Retina (tissue), 1 donor: ENCODE data around the gene SH3D21.

Experiments
- DNase-seq: peaks from one replicate; pipeline ENCODE4 v3.0.0-alpha.2; 2016

Gene SH3D21

DNA sequence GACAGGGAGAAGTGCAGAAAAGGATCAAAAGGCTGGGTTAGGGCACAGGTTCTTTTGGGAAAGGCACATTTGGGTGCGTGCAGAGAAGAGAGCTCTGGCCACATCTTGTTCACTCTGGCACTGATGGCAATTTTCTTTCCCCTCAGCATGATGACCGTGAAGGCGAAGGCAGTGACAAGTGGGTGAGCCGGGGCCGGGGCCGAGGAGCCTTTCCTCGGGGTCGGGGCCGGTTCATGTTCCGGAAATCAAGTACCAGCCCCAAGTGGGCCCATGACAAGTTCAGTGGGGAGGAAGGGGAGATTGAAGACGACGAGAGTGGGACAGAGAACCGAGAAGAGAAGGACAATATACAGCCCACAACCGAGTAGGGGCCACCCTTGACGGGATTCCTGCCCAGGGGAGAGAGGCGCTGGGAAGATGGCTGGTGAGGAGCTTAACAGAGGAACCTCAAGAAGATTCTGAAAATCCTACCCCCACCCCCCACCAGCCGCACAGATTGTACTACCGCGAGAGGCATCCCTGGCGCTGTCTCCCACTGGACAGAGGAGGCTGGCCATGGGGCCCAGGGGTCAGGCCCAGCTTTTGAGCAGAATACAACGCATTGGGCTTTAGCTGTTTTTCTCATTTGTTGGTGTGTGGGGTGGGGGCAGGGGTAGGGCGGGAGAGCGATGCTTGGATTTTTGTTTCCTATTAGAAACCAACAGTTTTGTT lies 2.4 kb upstream of the SH3D21 start:
- DNase-seq: no peak

GRCh38 chr1:36304521-36304920 lies 1.6 kb upstream of the SH3D21 start:
- no peak for DNase-seq

DNA sequence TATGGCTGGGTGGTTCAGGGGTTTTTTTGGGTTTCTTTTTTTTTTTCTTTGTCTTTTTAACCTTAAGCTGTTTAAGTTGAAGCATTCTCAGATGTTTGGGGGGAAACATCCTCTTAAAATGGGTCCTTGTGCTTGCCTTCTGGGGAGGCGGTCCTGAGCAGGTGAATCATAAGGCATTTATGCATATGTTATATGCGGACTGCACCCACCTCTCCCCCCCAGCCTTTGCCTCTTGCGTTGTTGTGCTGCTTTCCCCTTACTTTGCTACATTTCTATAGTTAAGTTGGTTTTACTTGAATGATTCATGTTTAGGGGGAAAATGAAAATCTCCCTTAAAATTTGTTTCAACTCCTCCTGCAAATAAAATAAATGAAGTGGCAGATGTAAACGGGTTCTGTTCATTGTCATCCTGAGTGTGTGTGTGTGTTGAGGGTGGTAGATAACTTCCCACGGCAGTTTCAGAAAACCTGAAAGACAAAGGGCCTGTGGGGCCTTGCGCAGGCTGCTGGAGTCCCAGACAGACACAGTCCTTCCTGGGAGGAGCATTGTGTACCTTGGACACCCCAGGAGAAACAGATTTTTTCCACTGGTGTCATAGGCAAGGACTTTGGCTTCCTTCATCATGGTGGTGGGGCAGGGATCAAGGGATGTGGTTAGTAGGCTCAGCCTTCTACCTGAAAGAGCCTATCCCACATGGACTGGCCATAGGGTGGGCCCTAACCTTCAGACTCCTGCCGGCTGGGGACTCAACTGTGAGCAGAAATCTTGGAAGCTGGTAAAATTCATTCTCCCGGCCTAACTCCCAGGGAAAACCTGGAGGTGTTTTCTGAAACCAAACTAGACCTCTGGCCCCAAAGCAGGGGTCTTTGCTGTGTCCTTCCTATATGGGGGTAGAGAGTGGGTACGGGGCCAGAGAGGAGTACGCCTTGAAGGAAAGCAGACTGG lies 926 bp upstream of the SH3D21 start:
- DNase-seq: no peak

- no peak for DNase-seq
Measured at GRCh38 chr1:36305915-36306209, 306 bp upstream of the SH3D21 start.

DNA sequence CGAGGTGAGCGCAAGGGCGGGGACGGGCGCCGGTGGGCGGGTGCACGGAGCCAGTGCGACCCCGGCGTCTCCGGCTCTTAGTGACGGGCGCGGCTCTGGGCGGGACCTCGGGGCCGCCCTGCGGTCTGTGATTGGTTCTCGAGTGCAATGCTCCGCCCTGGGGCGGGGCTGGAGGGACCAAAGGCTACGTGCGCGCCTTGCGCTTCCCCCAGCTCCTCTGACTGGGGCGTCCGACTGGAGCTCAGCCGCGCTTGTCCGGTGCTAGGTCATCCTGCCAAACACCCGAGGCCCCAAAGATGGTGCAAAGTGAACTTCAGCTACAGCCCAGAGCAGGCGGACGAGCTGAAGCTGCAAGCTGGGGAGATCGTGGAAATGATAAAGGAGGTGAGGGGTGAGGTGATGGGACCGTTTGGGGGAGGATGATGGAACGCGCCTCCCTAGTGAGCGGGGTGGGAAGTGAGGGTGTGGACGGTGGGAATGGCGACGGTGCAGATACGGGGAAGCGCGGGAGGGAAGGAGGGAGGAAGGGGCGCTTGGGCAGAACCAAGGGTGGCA lies 811 bp downstream of the SH3D21 start:
- DNase-seq: peak; percentile 97

- no peak for DNase-seq
Measured at GRCh38 chr1:36307601-36308330, 1.6 kb downstream of the SH3D21 start.

DNA sequence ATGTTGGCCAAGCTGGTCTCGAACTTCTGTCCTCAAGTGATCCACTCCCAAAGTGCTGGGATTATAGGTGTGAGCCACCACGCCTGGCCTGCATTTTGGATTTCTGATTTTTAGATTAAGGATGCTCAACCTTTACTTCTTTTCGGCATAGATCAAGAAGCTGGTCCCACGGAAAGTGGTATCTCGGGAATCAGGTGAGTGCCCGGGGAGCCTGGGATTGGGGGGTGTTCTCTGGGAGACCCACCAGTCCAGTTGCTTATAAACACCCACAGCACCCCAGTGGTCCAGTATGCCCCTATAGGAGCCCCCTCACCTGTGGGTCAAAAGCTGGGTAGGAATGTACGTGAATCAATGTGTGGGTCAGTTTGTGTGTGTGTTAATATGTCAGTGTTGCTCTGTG lies 3.2 kb downstream of the SH3D21 start:
- no peak for DNase-seq

GRCh38 chr1:36320291-36320761 lies 14.2 kb downstream of the SH3D21 start:
- DNase-seq: no peak

DNA sequence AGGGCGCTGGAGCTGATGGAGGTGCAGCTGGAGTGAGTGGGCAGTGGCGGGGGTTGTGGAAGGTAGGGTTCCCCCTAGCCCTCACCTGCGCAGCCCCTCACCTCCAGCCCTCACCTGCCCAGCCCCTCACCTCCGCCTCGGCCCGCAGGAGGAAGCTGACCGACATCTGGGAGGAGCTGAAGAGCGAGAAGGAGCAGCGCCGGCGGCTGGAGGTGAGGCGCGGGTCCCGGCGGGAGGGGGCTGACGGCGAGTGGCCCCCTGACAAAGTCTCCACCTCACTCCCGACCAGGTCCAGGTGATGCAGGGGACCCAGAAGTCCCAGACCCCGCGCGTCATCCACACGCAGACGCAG lies 14.6 kb downstream of the SH3D21 start:
- no peak for DNase-seq

- DNase-seq: peak; percentile 89
Measured at GRCh38 chr1:36321119-36321951, 15.2 kb downstream of the SH3D21 start.

DNA sequence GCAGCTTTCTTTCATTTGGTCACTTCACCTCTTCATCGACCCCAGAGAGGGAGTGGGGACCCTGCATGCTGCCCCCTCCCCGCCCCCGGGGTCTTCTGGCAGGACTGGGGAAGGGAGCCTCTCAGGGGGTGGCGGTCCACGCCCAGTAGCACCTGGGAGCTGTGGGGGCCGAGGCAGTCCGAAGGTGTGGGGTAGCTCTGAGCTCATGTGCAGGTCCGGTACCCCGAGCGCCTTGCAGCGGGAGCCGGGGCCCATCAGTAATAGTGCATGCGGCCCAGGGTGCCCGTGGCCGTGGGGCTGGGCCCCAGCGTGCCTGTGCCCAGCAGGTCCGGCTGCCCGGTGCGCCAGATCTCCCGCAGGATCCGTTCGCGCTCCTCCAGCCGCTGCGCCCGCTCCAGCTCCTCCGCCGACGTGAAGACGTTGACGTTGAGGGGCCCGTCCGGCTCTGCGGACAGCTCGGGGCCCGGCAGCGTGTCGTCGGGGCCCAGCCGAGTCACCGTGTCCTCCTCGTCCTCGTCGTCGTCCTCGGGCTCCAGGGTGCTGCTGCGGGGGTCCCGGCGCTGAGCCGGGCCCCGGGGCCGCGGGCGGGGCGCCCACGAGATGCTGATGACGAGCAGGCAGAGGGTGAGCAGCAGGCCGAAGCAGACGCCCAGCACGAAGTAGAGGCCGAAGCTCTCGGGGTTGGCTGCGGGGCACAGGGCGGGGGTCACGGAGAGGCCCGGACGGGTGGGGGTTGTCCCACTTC lies 16.0 kb downstream of the SH3D21 start:
- DNase-seq: peak; percentile 72

DNA sequence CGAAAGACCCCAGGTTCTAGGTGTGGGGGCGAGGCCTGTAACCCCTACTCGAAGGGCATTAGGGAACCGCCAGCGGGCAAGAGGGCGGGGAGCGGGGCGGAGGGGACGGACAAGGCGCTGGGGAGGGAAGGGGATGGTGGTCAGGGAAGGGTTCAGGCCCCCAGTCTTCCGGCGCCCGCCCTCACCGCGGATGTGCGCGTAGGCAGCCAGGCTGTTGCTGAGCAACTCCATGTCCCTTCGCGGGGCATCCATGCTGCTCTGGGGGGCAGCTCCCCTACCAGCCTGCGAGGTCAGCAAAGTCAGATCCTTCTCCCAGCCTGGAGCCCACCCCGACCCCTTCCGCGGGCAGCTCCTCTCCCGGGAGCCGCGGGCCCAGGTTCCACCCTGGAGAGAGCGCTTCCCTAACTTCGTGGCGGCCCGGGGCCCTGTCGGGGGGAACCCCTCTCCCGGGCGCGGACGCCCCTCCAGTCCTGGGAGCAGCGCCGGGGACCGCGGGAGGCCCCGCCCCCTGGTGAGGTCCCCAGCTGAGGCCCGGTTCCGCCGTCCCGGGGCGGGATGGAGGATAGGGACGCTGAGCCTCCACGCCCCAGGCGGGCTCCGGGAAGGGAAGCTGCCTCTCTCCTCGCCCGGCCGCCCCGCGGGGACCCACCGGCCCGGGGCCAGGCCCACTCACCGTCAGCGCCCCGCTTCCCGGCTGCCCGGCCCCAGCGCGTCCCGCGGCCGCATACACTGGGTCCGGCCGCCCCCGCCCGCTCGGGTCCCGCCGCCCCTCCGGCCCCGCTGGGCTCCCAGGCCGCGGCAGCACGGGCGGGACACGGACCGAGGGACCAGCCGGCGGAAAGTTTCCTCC lies 16.8 kb downstream of the SH3D21 start:
- peak; percentile 80 for DNase-seq

DNA sequence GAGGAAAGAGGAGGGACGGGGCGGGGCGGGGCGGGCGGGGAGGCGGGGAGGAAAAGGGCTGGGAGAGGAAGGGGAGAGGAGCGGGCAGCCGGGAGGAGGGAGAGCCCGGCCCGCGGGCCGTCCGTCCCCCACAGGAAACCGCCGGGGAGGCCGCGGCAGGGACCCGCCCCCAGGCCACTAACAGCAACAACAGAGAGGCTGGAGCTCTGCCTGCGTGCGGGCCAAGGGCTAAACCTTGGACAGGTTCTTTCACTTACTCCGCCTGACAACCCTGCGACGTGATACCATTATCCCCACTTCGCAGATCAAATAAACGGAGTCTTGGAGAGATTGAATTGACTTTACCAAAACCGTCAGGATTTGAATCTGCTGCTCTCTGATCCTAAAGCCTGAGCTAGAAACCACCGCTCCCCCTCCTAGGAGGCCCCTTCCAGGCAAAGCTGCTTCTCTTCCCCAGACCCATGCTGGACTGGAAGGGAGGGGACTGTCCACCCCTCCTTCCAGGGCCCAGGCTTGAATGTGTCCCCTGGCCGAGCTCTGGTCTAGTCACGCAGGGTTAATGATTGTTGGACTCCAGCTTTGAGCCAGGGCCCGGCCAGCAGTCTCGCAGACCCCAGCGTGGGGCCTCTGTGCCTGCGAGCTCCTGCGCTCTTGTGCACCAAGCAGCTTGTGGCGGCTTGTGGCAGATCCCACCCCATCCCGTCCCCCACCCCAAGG lies 17.6 kb downstream of the SH3D21 start, which contains the start of gene EVA1B:
Gene EVA1B (minus strand): TSS at position 10 of the 717 bp plus-strand sequence. CDS start 608 bp downstream, outside the sequence.
- DNase-seq: peak; percentile 84

GRCh38 chr1:36324353-36324703 lies 18.2 kb downstream of the SH3D21 start:
- DNase-seq: no peak

DNA sequence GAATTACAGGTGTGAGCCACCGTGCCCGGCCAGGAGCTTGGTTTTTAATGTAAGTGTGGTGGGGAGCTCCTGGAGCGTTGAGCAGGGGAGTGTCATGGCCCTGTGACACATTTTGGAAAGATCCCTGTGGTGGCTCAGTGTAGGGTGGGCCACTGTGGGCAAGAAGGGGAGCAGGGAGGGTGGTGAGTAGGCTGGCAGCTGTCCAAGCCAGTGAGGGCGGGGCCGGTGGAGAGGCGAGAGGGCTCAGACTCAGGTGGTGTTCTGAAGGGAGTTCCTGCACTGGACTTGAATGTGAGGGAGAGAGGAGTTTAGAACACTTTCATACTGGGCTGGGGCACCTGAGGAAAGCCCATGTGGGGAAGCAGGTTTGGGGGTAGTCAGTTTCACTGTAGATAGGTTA lies 20.3 kb downstream of the SH3D21 start:
- no peak for DNase-seq

DNA sequence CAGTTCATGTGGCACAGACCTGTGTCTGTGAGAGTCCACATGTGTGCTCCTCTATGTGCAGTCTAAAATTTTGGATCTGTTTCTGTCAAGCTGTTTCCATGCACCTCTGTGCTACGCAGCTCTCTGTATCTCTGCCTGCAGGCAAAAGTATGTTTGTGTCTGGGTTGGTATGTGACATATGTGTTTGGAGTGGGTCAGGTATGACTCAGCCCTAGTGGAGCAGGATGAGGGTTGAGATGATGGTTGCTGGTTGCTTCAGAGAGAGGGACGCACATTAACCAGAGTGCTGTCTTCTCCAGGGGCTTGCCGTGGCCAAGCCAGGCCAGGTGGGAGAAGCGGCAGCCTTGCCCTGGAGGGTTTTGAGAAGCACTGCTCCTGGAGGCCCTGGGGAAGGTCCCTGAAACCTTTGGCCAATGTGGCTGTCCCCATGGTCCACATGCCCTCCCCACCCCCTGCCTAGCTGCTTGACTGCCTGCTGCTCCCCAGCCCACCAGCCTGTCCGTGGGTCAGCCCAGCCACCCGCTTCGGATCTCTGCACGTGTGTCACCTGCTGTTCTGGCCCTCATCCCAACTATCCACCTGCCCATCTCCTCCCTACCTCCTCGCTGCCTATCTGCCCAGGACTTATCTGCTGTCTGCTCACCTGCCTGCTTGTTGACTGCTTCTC lies 21.4 kb downstream of the SH3D21 start:
- DNase-seq: no peak

DNA sequence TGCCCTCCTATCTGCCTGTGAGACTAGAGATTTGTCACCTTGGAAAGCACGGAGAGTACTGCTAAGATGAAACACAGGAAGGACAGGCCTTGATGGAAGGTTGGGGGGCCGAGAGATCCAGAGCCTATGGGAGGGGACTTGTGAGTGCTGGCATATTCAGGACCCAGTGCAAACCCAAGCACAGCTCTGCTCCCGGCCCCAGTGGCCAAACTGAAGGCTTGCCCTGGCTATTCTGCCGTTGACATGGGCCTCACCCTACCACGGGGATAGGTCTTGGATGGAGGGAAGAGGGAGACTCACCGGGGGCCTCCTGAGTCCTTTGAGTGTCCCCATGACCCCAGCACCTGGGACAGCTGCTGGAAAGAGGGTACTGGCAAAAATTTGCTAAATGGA lies 21.9 kb downstream of the SH3D21 start:
- DNase-seq: no peak

DNA sequence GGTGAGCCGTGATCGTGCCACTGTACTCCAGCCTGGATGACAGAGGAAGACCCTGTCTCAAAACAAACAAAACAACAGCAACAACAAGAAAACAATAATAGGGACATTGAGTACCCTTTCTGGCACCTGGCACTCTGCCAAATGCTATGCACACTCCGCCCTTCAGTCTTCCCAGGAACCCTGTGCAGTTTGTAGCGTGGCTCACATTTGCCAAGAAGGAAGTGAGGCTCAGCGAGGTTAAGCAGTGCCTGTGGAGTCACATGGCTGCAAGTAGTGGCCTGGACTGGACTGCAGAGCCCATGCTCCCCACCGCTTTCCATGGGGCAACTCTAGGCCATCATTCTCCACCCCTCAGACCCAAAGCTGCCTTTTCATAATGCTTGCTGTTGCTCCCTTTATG lies 22.5 kb downstream of the SH3D21 start:
- no peak for DNase-seq

GRCh38 chr1:36329817-36330216 lies 23.6 kb downstream of the SH3D21 start:
- no peak for DNase-seq
